Brain microvascular endothelial cell (primary cell): Measurements from ENCODE around the gene CDHR2.

ENCODE experiments used
- DNase-seq: peaks from one replicate; pipeline ENCODE4 v3.0.0-alpha.2; 2020
- H3K27ac ChIP-seq: fragments of 250-450 bp; sonication (Bioruptor Pico); 2 replicates; pipeline ENCODE4 v1.5.1; 2020; ENCODE audit warnings: mild to moderate bottlenecking, moderate library complexity
- H3K27me3 ChIP-seq: fragments of 250-450 bp; sonication (Bioruptor Pico); replicated peaks from 2 replicates; pipeline ENCODE4 v1.5.1; 2020; ENCODE audit warnings: mild to moderate bottlenecking
- H3K36me3 ChIP-seq: fragments of 250-450 bp; sonication (Bioruptor Pico); replicated peaks from 2 replicates; pipeline ENCODE4 v1.5.1; 2020; ENCODE audit warnings: mild to moderate bottlenecking
- H3K4me3 ChIP-seq: 2 replicates; pipeline ENCODE4 v1.5.1; 2011; ENCODE audit warnings: low read depth, mild to moderate bottlenecking, control low read depth, low read length, moderate library complexity
- CTCF ChIP-seq: IDR thresholded peaks from 2 replicates; pipeline ENCODE4 v1.5.1; 2011; ENCODE audit warnings: low read depth, mild to moderate bottlenecking, moderate library complexity, low read length, control low read depth, inconsistent platforms; ENCODE audit errors: missing control alignments
- in situ Hi-C: cut with HindIII; loops from 2 replicates; pipeline ENCODE4 v1.10.0; 2017; ENCODE audit warnings: low sequenced_read_pairs, low pct_ligation_motif_present

Gene CDHR2

DNA sequence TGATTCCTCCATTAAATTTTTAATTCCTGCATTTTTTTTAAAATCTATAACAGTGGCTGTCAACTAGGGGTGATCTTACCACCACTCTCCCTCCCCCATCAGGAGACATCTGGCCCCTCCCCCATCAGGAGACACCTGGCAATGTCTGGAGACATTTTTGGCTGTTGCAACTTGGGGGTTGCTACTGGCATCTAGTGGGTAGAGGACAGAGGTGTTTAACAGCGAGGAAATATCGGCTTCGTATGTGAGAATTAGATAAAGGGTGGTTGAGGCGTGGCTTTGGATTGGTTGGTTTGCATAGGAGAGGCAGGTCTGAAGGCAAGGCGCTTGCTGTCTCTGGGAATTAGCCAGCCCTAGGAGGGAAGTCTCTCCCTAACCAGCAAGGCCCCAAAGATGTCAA is 10.5 kb downstream of the CDHR2 start:
- Histone ChIP-seq H3K4me3 (no peak overlapping the region), H3K27me3 (no peaks in the 10 kb centered on the region), H3K36me3 (no peaks in the 10 kb centered on the region), H3K27ac (no peak overlapping the region)
- in situ Hi-C loops: no loop called here
- no peak for DNase-seq
- no peak for TF ChIP-seq CTCF

DNA sequence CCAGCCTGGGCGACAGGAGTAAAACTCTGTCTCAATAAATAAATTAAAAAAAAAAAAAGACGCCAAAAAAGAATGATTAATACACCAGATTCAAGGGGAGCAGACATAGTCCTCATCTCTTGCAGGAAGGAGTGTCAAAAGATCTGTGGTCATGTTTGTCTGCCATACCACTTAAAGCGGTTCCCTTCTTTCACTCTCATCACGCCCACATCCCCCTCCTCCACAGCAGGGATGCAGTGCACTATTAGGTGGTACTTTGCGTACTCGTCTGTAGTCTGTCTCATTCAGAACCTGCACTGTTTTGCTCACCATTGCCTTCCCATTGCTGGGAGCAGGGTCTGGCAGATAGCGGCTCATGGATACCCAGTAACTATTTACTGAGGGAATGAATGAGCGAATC is 11.2 kb downstream of the CDHR2 start:
- TF ChIP-seq CTCF: no peak
- no peaks in the 10 kb centered on the region for H3K36me3 ChIP-seq

GRCh38 chr5:176561259-176561658 is 12.1 kb downstream of the CDHR2 start:
- Histone ChIP-seq H3K4me3 (no peak overlapping the region), H3K27me3 (no peaks in the 10 kb centered on the region), H3K36me3 (no peaks in the 10 kb centered on the region), H3K27ac (no peak overlapping the region)
- in situ Hi-C loops: no loop called here
- no peak for TF ChIP-seq CTCF
- DNase-seq: no peak

More for the DNA sequence above, 11.2 kb downstream of the CDHR2 start:
- no peak overlapping the region for H3K27ac ChIP-seq
- H3K27me3 ChIP-seq: no peaks in the 10 kb centered on the region
- H3K4me3 ChIP-seq: no peak overlapping the region
- in situ Hi-C loops: no loop called here
- DNase-seq: no peak

- TF ChIP-seq CTCF: no peak
- no peak for DNase-seq
- no peak overlapping the region for H3K4me3 ChIP-seq
- no peak overlapping the region for H3K27ac ChIP-seq
- in situ Hi-C loops: no loop called here
- no peaks in the 10 kb centered on the region for H3K27me3 ChIP-seq
- no peaks in the 10 kb centered on the region for H3K36me3 ChIP-seq
These were observed 13.0 kb downstream of the CDHR2 start for GRCh38 chr5:176562189-176562588.

DNA sequence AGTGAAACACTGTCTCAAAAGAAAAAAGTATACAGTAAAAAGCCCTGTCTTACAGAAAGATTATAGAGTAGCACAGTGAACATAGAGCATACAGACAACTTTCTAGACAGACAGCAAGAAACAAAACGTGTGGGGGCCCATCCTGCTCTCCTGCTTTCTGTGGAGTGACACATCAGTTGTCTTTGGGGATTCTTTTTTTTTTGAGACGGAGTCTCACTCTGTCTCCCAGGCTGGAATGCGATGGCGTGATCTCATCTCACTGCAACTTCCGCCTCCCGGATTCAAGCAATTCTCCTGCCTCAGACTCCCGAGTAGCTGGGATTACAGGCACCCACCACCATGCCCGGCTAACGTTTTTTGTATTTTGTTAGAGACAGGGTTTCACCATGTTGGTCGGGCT is 14.9 kb downstream of the CDHR2 start:
- peak; percentile 56 for DNase-seq
- Histone ChIP-seq H3K4me3 (no peak overlapping the region), H3K36me3 (no peaks in the 10 kb centered on the region), H3K27me3 (no peaks in the 10 kb centered on the region), H3K27ac (no peak overlapping the region)
- TF ChIP-seq CTCF: no peak
- in situ Hi-C loops: no loop called here

- no peaks in the 10 kb centered on the region for H3K27me3 ChIP-seq
- in situ Hi-C loops: no loop called here
- no peaks in the 10 kb centered on the region for H3K36me3 ChIP-seq
- no peak overlapping the region for H3K4me3 ChIP-seq
- no peak for TF ChIP-seq CTCF
- H3K27ac ChIP-seq: no peak overlapping the region
- no peak for DNase-seq
These were observed 16.7 kb downstream of the CDHR2 start for GRCh38 chr5:176565760-176566288.
